ENCODE data around the gene FAM3C.

The FAM3C gene

DNA sequence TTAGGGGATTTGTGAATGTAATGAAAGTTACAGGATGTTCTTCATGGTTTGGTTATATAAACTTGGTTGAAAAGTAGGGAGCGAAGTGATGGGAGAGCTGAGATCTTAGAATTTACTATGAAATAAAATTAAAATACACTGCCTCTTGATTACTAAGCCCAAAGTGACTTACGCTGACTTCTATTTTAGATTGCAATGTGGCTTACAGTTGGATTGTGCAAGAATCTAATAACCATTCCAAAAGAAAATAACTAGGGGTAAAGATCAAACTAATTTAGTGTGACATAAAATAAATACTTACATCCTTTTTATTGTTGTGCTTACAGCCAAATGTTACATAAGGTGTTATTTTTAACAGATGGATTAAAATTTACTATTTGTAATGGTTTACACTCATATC is 52.0 kb downstream of the FAM3C start:
- TF ChIP-seq, protein P1, sequence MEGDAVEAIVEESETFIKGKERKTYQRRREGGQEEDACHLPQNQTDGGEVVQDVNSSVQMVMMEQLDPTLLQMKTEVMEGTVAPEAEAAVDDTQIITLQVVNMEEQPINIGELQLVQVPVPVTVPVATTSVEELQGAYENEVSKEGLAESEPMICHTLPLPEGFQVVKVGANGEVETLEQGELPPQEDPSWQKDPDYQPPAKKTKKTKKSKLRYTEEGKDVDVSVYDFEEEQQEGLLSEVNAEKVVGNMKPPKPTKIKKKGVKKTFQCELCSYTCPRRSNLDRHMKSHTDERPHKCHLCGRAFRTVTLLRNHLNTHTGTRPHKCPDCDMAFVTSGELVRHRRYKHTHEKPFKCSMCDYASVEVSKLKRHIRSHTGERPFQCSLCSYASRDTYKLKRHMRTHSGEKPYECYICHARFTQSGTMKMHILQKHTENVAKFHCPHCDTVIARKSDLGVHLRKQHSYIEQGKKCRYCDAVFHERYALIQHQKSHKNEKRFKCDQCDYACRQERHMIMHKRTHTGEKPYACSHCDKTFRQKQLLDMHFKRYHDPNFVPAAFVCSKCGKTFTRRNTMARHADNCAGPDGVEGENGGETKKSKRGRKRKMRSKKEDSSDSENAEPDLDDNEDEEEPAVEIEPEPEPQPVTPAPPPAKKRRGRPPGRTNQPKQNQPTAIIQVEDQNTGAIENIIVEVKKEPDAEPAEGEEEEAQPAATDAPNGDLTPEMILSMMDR (IDR thresholded peaks at IDR 0.05), result no peak

DNA sequence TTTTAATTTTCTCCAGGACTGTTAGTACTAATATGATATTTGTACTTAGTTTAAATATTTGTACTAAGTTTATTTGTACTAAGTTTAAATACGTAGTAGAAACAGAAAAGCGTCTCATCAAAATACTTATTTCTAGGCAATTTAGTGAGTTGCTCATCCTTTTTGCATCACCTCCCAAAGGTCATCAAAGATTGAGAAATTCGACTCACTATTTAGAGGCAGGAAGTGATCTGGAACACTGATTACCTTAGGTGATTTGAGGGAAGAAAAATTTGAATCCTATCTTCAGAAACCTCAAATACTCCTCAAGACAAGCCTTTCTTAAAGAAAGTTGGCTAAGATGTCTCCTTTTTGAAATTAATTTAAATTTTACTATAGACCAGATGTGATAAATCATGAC is 52.8 kb downstream of the FAM3C start:
- TF ChIP-seq, protein P1 (IDR thresholded peaks at IDR 0.05), result no peak

DNA sequence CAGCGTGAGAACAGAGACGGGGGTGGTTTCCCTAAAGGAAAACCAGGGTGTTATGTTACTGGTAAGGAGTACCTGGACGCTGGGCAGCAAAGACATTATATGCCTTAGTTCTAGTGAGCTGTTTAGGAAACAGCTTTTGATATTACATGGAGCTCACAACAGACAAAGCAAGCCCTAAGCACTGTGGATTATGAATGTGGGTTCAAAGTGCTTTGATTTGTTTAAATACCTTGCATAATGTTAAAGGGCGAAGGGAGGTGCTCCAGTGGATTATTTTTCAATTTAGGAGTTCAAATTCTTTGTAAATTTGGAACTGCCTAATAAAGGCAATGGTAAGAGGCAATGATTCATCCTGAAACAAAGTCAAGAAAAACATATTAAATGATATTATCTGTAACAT is 53.5 kb downstream of the FAM3C start:
- TF ChIP-seq, protein P1 (IDR thresholded peaks at IDR 0.05), result no peak

DNA sequence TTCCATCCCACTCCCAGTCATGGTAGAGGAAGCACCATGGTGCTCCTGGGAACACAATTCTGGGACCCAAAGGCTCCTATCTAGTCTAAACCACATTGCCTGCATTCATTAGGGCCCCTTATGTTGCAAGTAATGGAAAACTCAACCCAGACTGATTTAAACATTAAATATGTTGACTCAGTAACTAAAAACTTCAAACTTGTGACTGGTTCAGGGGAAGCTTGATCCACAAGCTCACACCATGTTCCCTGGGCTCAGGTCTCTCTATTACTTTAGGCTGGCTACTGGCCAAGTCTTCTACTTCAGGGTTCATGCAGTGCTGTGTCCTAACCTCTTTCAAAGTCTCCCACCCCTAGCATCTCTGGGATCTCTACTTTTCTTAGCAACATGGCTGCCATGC is 54.2 kb downstream of the FAM3C start:
- TF ChIP-seq, protein P1 (IDR thresholded peaks at IDR 0.05), result no peak

DNA sequence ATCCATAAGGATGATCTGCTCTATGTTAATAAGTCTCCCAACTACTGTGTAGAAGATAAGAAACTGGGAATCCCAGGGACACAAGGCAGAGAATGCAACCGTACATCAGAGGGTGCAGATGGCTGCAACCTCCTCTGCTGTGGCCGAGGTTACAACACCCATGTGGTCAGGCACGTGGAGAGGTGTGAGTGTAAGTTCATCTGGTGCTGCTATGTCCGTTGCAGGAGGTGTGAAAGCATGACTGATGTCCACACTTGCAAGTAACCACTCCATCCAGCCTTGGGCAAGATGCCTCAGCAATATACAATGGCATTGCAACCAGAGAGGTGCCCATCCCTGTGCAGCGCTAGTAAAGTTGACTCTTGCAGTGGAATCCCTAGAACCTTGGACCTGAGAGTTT is 57.0 kb downstream of the FAM3C start:
- TF ChIP-seq, protein P1 (IDR thresholded peaks at IDR 0.05), result no peak

DNA sequence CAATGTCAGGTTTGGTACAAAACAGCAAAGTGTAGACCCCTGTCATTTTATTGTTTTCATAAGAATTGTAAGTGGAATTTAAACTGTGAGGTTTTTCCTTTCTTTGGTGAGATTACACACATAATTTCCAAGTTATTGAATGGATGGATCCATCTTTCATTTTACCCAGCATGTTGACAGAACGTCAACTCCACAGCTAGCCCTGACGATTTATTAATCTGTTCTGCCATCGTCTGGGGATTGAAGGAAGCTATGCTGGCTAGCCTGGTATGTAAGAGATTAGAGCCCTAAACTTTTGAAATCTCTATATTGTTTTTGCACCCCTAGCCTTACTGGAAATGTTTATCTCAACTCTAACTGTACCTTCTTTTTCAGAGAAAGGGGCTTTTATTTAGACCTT is 58.7 kb downstream of the FAM3C start:
- TF ChIP-seq, protein P1 (IDR thresholded peaks at IDR 0.05), result peak; percentile 64

DNA sequence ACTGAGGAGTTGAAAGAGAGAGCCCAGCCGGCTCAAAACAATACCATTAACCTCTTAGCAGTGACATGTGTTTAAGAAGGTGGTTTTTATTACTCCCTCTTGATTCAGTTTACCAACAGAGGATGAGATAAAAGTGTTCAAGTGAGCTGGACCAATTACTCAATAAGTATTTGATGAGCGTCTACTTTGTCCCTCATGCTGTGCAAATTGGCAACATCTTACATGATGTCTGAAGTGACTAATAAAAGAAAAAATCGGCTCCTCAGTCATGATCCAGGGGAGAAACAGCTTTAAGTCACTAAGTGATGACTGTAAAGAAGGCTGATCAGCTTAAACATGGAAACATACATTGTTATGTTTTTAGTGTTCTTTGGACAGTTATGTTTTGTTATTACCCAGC is 59.5 kb downstream of the FAM3C start:
- TF ChIP-seq, protein P1 (IDR thresholded peaks at IDR 0.05), result no peak

DNA sequence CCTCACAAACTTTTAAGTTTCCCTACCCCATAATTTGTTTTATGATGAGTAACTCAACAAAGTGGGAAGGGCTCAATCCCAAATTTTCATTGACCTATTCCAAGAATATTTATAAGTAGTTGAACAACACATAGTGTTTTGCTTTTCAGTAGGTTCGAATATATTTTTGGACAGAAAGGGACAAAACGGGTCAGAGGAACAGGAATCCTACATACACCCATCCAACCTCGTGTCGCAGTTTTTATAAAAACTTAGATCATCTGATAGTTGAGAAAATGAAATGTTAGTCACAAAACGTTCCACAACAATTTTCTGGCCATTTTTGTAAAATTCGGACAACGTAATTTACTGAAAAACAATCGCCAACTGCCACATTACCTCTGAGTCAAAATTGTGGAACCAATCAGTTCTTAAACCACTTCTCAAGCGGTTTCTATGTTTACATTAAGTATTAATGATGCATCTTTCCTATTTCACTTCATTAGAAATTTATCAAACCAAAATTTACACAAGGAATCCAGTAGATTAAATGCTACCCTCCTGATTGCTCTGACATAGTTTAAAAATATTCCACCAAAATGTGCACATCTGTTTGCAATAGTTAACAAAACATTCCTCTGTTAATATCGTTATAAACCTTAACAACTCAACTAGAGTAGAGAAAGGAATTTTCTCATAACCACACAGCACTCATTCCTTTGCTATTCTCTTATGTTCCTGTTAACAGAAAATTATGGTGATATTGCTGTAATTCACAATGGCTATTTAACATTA is 61.0 kb downstream of the FAM3C start:
- TF ChIP-seq, protein P1 (IDR thresholded peaks at IDR 0.05), result no peak

Measured in LNCAP (cell line).